HEK293T (cell line): ENCODE results near the gene GJB5.

ENCODE experiments used
- BHLHE40 ChIP-seq: fragments of 450-650 bp; IDR thresholded peaks from 2 replicates; pipeline ENCODE4 v1.6.1; 2016; ENCODE audit warnings: mild to moderate bottlenecking, moderate library complexity, borderline replicate concordance
- CTBP1 ChIP-seq: fragments of 450-650 bp; IDR thresholded peaks from 2 replicates; pipeline ENCODE4 v1.6.1; 2016; ENCODE audit warnings: borderline replicate concordance
- ELF4 ChIP-seq: fragments of 450-650 bp; IDR thresholded peaks from 2 replicates; pipeline ENCODE4 v1.6.1; 2017; ENCODE audit warnings: antibody characterized with exemption
- HDGF ChIP-seq: fragments of 450-650 bp; IDR thresholded peaks from 2 replicates; pipeline ENCODE4 v1.6.1; 2017; ENCODE audit warnings: antibody characterized with exemption, borderline replicate concordance
- NFRKB ChIP-seq: fragments of 450-650 bp; IDR thresholded peaks from 2 replicates; pipeline ENCODE4 v1.6.1; 2016; ENCODE audit warnings: mild to moderate bottlenecking, moderate library complexity
- SP1 ChIP-seq: fragments of 450-650 bp; IDR thresholded peaks from 2 replicates; pipeline ENCODE4 v1.6.1; 2017
- TARDBP ChIP-seq: fragments of 450-650 bp; IDR thresholded peaks from 2 replicates; pipeline ENCODE4 v1.6.1; 2016
- ZNF384 ChIP-seq: fragments of 450-650 bp; IDR thresholded peaks from 2 replicates; pipeline ENCODE4 v1.6.1; 2016

- TF ChIP-seq TARDBP (no peak), NFRKB (no peak), SP1 (no peak), HDGF (no peak), CTBP1 (no peak), BHLHE40 (no peak), ZNF384 (no peak), ELF4 (no peak)
These were observed 28.0 kb upstream of the GJB5 start for GRCh38 chr1:34726861-34727260.
